WI38 (cell line): ENCODE measurements around the gene SLC25A1.

Experiments used
- H3K4me3 ChIP-seq: 2 replicates; pipeline ENCODE4 v1.5.1; 2011; ENCODE audit warnings: low read depth, mild to moderate bottlenecking, control low read depth, low read length
- CTCF ChIP-seq: IDR thresholded peaks from 2 replicates; pipeline ENCODE4 v1.5.1; 2012; ENCODE audit warnings: low read depth, mild to moderate bottlenecking, control low read depth, low read length

The SLC25A1 gene

GRCh38 chr22:19223110-19223509 is 44.6 kb upstream of the SLC25A1 start:
- no peak overlapping the region for H3K4me3 ChIP-seq
- TF ChIP-seq CTCF = no peak

- no peak for TF ChIP-seq CTCF
- no peak overlapping the region for H3K4me3 ChIP-seq
These were observed 43.9 kb upstream of the SLC25A1 start for GRCh38 chr22:19222242-19223005.

- no peak overlapping the region for H3K4me3 ChIP-seq
- no peak for TF ChIP-seq CTCF
These were observed 42.3 kb upstream of the SLC25A1 start for GRCh38 chr22:19220867-19221266.

- no peak for TF ChIP-seq CTCF
These were observed 40.2 kb upstream of the SLC25A1 start for GRCh38 chr22:19218541-19219233.

GRCh38 chr22:19216579-19216978 is 38.0 kb upstream of the SLC25A1 start:
- TF ChIP-seq CTCF = no peak
- no peak overlapping the region for H3K4me3 ChIP-seq

More at GRCh38 chr22:19218541-19219233, 40.2 kb upstream of the SLC25A1 start:
- H3K4me3 ChIP-seq = no peak overlapping the region

- no peak for TF ChIP-seq CTCF
These were observed 36.8 kb upstream of the SLC25A1 start for GRCh38 chr22:19215360-19215759.

GRCh38 chr22:19214078-19214473 is 35.5 kb upstream of the SLC25A1 start:
- no peak overlapping the region for H3K4me3 ChIP-seq
- TF ChIP-seq CTCF = no peak

More at GRCh38 chr22:19215360-19215759, 36.8 kb upstream of the SLC25A1 start:
- H3K4me3 ChIP-seq = no peak overlapping the region
